Left renal cortex interstitium (tissue), 4 donors: Measurements from ENCODE around the gene WNT9B. TPM values are rescaled to one million over a fixed set of nuclear protein-coding genes. Genes with fewer than 3 reads are reported as not detected.

ENCODE experiments used
- DNase-seq, 4 donors: peaks; one replicate each; pipeline ENCODE4 v3.0.0-alpha.2; 2013; ENCODE audit warnings: low read depth in 4 of 4, low spot score in 2 of 4, missing footprints in 1 of 4
- polyA plus RNA-seq, 4 donors: library from polyadenylated mRNA; unstranded; fragments of 120-200 nt; gene quantifications; one replicate each; pipeline ENCODE4 v1.2.1, GENCODE V29; 2013; ENCODE audit not compliant: insufficient read length in 4 of 4

Gene WNT9B
- polyA plus RNA-seq, 4 donors, result 8.1 to 16.9 (median 11.8) TPM

- no peak for DNase-seq
Observed at GRCh38 chr17:46853896-46854444, 2.6 kb downstream of the WNT9B start.

GRCh38 chr17:46854515-46854914, 3.1 kb downstream of the WNT9B start:
- DNase-seq, result no peak

- no peak for DNase-seq
Observed at GRCh38 chr17:46854948-46855347, 3.6 kb downstream of the WNT9B start.

DNA sequence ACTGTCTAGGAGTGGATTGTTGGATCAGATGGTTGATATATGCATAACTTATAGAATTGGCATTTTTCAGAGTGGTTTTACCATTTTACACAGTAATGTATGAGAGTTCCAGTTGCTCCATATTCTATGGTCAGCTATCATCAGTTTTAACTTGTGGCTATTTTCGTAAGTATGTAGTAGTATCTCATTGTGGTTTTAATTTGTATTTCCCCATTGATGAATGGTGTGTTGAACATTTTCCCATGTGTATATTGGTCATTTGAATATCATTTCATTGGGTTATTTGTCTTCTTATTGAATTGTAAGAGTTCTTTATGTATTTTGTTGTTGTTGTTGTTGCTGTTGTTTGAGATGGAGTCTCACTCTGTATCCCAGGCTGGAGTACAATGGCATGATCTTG, 6.2 kb downstream of the WNT9B start:
- DNase-seq, result no peak

GRCh38 chr17:46859996-46860395, 8.6 kb downstream of the WNT9B start:
- no peak for DNase-seq

DNA sequence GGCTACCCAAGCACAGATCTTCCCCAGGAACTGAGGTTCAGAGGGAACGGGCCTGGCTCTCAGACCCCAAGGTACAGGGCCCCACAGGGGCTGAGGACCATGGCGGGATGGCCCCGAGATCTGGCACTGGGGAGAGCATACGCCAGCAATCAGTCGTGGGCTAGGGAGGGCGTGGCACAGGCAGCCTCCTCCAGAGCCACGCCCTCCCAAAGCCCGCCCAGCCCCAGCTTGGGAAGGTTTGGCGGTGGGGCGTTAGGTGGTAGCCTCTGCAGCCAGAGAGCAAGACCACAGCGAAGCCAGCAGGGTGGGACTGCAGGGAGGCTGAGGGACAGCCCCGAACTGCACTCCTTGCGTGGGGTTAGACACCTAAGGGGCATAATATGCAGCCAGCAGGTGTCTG, 11.6 kb downstream of the WNT9B start:
- DNase-seq, result no peak

DNA sequence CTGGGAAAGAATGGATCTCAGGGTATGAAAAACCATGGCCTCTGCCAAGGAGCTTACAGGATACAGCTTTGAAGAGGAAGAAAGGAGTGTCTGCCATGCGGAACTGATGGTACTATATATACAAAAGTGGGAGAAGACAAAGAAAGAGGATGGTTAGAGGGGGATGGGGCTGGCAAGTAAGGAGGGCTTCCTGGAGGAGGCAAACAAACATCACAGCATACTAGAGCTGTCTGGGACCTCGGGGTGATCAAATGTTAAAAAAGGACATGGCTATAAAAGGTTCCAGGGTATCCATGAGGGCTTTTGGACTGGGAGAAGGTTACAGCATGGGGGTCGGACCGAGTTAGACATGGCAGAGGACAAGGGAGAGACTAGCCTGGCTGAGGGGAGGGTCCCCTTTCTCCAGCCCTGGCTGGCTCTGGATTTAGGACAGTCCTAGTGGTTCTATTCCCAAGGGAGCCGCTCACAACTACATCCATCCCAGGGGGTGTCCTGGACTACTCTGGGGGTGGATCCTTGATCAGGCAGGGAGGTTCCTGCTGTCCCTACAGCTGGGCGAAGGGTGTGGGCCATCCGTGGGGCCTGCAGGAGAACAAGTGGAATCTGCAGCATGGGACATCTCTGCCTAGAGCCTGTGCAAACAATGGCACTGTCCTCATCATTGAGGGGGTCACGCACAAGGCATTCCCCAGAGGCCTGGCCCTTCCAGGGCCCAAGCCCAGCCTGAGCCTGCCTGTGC, 12.2 kb downstream of the WNT9B start:
- DNase-seq, result no peak

DNA sequence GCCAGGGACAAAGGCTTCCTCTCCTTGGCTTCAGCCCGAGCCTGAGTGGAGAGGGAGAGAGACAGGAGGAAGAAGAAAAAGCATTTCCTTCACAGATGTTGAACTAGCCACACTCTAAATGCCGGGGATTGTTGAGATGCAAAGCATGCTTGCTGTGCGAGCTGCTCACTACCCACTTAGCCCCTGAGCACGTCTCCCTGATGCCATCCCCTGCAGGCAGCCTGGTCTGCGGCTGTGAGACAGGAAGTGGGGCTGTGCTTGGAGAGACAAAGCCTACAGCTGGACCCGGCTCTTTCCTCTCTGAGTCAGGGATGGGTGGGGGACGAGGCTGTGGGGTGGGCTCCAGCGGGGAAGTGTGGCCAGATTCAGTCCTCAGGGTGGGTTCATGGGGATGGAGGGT, 13.7 kb downstream of the WNT9B start:
- no peak for DNase-seq

DNA sequence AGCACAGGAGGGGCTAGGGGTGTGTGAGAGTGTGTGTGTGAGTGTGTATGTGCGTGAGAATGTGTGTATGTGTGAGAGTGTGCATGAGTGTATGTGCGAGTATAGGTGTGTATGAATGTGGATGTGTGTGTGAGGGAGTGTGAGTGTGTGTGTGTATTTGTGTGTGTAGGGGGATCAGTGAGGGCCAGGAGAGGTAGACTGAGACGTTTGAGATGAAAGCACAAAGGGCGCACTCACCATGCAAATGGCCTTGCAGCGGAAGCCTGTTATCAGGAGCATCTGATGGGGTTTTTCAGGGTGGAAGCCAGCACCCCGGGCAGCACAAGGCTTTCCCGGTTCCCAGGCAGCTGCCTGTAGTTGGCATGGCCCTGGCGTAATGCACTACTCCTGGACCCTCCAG, 14.9 kb downstream of the WNT9B start:
- no peak for DNase-seq

DNA sequence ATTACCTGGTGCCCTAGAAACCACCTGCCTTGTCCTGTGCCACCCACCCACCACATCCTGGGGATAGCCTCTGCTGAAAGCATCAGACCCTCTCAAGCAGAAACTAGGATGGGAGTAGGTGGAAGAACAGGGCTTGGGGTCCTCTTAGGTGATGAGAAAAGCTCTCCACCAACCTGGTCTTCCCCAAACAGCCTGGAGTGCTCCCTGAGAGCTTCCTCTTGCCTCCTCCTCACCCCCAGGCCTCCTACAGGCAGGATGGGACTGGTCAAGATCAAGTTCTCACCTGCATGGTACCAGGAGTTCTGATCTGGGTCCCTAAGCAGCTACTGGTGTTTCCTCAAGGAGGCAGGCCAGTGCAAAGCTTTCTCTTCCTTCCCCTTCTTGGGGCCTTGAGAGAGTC, 15.4 kb downstream of the WNT9B start:
- no peak for DNase-seq

DNA sequence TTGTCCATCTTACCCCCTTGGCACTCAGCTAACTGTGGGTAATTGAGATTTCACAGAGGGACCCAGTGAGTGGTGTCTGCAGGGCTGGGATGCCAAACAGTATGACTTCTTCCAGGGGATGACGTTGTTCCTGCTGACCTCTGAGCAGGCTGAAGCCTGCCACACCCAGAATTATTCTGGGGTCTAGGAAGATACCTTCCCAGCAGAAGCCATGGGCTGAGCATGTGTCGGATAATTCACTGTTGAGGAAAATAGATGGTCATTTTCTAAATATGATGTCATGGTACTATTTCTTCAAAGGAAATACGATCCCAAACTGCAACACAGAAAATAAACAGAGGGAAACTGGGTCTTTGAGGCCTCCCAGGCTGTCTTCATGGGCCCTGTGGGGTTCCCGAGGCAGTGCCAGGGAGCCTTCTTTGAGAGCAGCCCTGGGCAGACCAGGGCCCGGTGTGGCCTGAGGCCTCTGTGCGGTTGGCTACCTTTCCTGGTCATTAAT, 17.4 kb downstream of the WNT9B start:
- DNase-seq, result no peak

DNA sequence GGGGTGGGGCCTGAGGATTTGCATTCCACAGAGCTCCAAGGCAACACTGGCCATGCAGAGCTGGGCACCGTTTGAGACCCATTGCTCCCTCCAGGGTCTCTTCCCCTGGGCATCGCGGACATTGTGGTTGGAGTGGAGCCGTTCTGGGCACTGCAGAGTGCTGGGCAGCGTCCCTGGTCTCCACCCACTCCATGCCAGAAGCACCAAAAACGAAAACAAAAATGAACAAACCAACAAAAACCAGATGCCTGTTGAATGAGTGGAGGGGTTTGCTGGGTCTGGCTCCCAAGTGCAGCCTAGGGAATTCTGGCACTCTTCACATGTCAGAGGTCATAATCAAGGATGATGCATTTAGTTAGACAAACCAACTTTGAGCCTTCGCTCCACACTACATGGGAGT, 17.9 kb downstream of the WNT9B start:
- DNase-seq, result no peak

DNA sequence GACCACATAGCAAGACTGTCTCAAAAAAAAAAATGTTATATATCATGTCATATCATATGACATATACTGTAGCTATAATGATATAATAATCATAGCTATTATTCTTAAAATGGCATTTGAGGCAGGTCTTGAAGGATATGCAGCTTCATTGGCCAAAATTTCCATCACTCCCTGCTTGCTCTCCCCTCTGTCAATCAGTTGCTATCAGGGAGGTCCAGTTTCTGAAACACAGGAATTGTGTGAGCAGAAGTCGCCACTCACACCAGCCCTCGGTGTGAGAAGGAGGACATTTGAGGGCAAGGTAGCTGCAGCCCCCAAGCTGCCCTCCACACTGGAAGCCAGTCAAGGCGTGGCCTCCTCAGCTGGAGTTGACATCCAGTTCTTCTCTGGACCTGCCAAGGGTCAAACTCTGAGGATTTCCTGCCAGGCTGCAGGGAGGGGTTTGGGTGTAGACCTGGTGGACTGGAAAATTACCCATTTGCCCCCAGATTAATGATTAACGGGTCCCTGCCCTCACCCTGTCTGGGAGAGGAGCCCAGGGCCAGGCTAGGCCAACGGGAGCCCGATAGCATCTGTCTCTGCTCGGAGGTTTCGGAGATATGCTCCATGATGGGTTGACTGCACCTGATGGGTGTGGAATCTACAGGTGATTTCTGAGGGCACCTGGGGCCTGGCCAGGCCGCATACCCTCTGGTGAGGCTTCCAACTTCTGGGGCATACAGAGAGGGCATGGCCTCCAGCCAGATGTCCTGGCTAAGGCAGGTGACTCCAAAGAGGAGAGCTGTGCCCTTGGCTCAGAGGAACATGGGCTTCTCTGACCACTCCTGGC, 18.8 kb downstream of the WNT9B start:
- DNase-seq, result no peak

DNA sequence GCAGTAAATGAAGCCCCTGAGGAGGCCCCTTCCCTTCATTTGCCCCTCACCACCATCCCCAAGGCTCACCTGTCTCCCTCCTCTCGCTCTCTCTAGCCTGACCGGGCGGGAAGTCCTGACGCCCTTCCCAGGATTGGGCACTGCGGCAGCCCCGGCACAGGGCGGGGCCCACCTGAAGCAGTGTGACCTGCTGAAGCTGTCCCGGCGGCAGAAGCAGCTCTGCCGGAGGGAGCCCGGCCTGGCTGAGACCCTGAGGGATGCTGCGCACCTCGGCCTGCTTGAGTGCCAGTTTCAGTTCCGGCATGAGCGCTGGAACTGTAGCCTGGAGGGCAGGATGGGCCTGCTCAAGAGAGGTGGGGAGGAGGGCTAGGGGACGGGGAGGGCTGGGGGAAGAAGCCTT, 21.0 kb downstream of the WNT9B start:
- DNase-seq, result no peak

GRCh38 chr17:46873941-46874645, 22.7 kb downstream of the WNT9B start:
- DNase-seq, result no peak

DNA sequence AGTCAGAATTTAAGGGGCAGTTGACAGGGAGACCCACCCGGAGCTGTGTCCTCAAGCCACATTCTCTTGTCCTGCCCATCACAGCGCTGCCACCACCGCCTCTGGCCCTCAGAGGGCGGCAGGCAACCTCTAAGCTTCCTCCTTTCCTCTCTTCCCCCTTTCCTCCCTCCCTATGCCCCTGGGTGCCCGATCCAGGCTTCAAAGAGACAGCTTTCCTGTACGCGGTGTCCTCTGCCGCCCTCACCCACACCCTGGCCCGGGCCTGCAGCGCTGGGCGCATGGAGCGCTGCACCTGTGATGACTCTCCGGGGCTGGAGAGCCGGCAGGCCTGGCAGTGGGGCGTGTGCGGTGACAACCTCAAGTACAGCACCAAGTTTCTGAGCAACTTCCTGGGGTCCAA, 23.5 kb downstream of the WNT9B start:
- DNase-seq, result no peak

DNA sequence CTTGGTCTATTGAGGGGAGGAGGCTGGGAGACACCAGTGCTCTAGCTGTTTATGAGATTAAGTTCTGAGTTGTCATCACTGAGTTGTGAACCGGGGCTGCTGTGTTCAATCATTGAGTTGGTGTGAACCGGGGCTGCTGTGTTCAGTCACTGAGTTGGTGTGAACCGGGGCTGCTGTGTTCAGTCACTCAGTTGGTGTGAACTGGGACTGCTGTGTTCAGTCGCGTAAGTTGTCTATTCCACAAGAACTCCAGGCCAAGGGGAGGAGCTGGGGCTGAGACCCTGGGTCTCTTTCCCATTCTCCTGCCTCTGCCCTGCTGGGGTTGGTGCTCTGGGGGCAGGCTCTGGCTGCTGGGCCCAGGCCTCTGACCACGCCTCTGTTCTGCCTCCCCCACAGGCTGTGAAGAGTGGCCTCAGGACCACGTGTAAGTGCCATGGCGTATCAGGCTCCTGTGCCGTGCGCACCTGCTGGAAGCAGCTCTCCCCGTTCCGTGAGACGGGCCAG, 24.5 kb downstream of the WNT9B start:
- no peak for DNase-seq

GRCh38 chr17:46876353-46876887, 25.0 kb downstream of the WNT9B start:
- no peak for DNase-seq

GRCh38 chr17:46876926-46877325, 25.5 kb downstream of the WNT9B start:
- no peak for DNase-seq

GRCh38 chr17:46877466-46877865, 26.1 kb downstream of the WNT9B start:
- no peak for DNase-seq

- no peak for DNase-seq
Observed at GRCh38 chr17:46878055-46878454, 26.7 kb downstream of the WNT9B start.
